Adrenal gland (tissue), 12 donors: ENCODE measurements around the gene NOS1. TPM values are rescaled to one million over a fixed set of nuclear protein-coding genes. Genes with fewer than 3 reads are reported as not detected.
"Not testable (repeated sequence)": the region's sequence is repeated elsewhere in the genome, so short reads cannot be mapped to it uniquely, and the experiment has no call there.

ENCODE experiments used
- DNase-seq, 7 donors: peaks; one replicate each; pipeline ENCODE4 v3.0.0-alpha.2; 2019 to 2020
- H3K27ac ChIP-seq, 5 donors: fragments of 200-600 bp; sonication (generic) in 4 of 5; 1 replicate in 3 of 5; 2 replicates in 2 of 5; pipeline versions ENCODE4 v1.5.1 to v1.8.0; 2016 to 2020; ENCODE audit warnings: mild to moderate bottlenecking in 1 of 5
- H3K27me3 ChIP-seq: fragments of 200-600 bp; 2 replicates; pipeline ENCODE4 v1.8.0; 2021
- H3K36me3 ChIP-seq, 2 donors: fragments of 200-600 bp; replicated peaks in 1 of 2; 1 replicate in 1 of 2; 2 replicates in 1 of 2; pipeline versions ENCODE4 v1.5.1 to v1.8.0; 2018 to 2022
- H3K4me1 ChIP-seq, 2 donors: fragments of 200-600 bp; replicated peaks in 1 of 2; 1 replicate in 1 of 2; 2 replicates in 1 of 2; pipeline versions ENCODE4 v1.5.1 to v1.8.0; 2018 to 2021
- H3K4me3 ChIP-seq, 4 donors: fragments of 200-600 bp; sonication (generic) in 3 of 4; one replicate each; pipeline ENCODE4 v1.5.1; 2016 to 2018
- H3K9me3 ChIP-seq, 3 donors: fragments of 200-600 bp; sonication (generic) in 1 of 3; replicated peaks in 1 of 3; 1 replicate in 2 of 3; 2 replicates in 1 of 3; pipeline versions ENCODE4 v1.5.1 to v1.8.0; 2016 to 2021
- CTCF ChIP-seq, 6 experiments: fragments of 450-650 bp in 4 of 6; fragments of 200-600 bp in 2 of 6; sonication (generic) in 1 of 6; IDR thresholded peaks; 1 replicate in 5 of 6; 2 replicates in 1 of 6; pipeline versions ENCODE4 v1.5.1 to v1.8.0; 2016 to 2021; ENCODE audit warnings: antibody characterized with exemption in 6 of 6, mild to moderate bottlenecking in 2 of 6, moderate library complexity in 1 of 6
- POLR2A ChIP-seq, 2 donors: fragments of 450-650 bp; IDR thresholded peaks; one replicate each; pipeline ENCODE4 v1.6.1; 2017; ENCODE audit warnings: antibody characterized with exemption in 2 of 2, mild to moderate bottlenecking in 2 of 2, moderate library complexity in 1 of 2
- WGBS, 4 donors: extraction: QIAGEN DNeasy Blood & Tissue Kit in 2 of 4; methylation state at CpG; one replicate each; pipeline versions ENCODE4 v1.1.5 to v1.1.7; 2013 to 2017; 5-methylcytosine and 5-hydroxymethylcytosine counted together
- intact Hi-C, 2 donors: fragments of 100-400 bp; cut with DNase I; formaldehyde crosslinking; loops; one replicate each; pipeline versions ENCODE4 v1.14.1 to v1.15.0; 2022 to 2023
- polyA plus RNA-seq, 3 donors: library from polyadenylated mRNA; stranded (reverse); fragments of 200-250 nt in 2 of 3; fragments of 350-450 nt in 1 of 3; fragmentation: Illumina TruSeq in 1 of 3; extraction: RNeasy Lipid Tissue Mini Kit (QIAGEN cat#74804) in 1 of 3; gene quantifications; one replicate each; pipeline ENCODE4 v1.2.3, GENCODE V29; 2013 to 2014
- total RNA-seq, 9 donors: library from RNA; depleted of rRNA in 4 of 9; stranded (reverse); fragments of >200 nt in 4 of 9; fragments of 120-200 nt in 1 of 9; fragmentation: NEBNext Ultra II Directional in 1 of 9; extraction: Animal tissue kit (Norgen Biotek cat#: 25700) in 1 of 9; gene quantifications; one replicate each; pipeline versions ENCODE4 v1.1.0 to v1.2.4, GENCODE V29; 2013 to 2023
- donor health status: healthy with polysubstance abuse.
- donor health status: Bipolar disorder and iron deficiency.
- donor health status: DM: yes; HTN: yes; CAD: no.
- donor health status: DM: no; HTN: no; CAD: no.
- donor health status: DM: no; HTN: no; CAD: no.
- donor health status: DM: yes; HTN: yes; CAD: no.

Gene NOS1
- total and polyA plus RNA-seq, 12 donors, result under 0.01 to 0.26 (median 0.07) TPM; not detected in 2

GRCh38 chr12:117404203-117404853 is 42.9 kb upstream of the NOS1 start:
- no peak for DNase-seq
- H3K27ac ChIP-seq, result no peak overlapping the region
- H3K4me1 ChIP-seq, result no peaks in the 10 kb centered on the region
- no peaks in the 10 kb centered on the region for H3K36me3 ChIP-seq
- TF ChIP-seq POLR2A (IDR thresholded peaks at IDR 0.05), result no peak
- TF ChIP-seq CTCF (IDR thresholded peaks at IDR 0.05), result no peak
- 59 to 75% (median 68%) methylated on average over 4 of the region's 4 CpGs for WGBS, 4 donors
- no peaks in the 10 kb centered on the region for H3K9me3 ChIP-seq
- H3K4me3 ChIP-seq, result no peak overlapping the region
- no peaks in the 10 kb centered on the region for H3K27me3 ChIP-seq
- intact Hi-C loops, result no loop called here

GRCh38 chr12:117403586-117404139 is 42.2 kb upstream of the NOS1 start:
- Histone ChIP-seq H3K27ac (no peak overlapping the region), H3K4me3 (no peak overlapping the region), H3K9me3 (no peaks in the 10 kb centered on the region), H3K27me3 (peaks cover 3% of the 10 kb centered on the region), H3K4me1 (no peaks in the 10 kb centered on the region), H3K36me3 (no peaks in the 10 kb centered on the region)
- 83 to 100% (median 89%) methylated on average over 1 to 3 of the region's 3 CpGs for WGBS, 4 donors
- no peak for DNase-seq
- TF ChIP-seq CTCF (IDR thresholded peaks at IDR 0.05), result no peak
- TF ChIP-seq POLR2A (IDR thresholded peaks at IDR 0.05), result no peak
- intact Hi-C loops, result no loop called here

GRCh38 chr12:117402363-117402762 is 40.9 kb upstream of the NOS1 start:
- Histone ChIP-seq H3K4me3 (no peak overlapping the region), H3K27me3 (peaks cover 4% of the 10 kb centered on the region), H3K27ac (no peak overlapping the region), H3K36me3 (no peaks in the 10 kb centered on the region), H3K4me1 (no peaks in the 10 kb centered on the region), H3K9me3 (no peaks in the 10 kb centered on the region)
- no peak for TF ChIP-seq CTCF (IDR thresholded peaks at IDR 0.05)
- intact Hi-C loops, result no loop called here
- DNase-seq, result no peak
- 34 to 73% (median 64%) methylated on average over 2 to 4 of the region's 4 CpGs for WGBS, 4 donors

- no peak for TF ChIP-seq CTCF (IDR thresholded peaks at IDR 0.05)
- TF ChIP-seq POLR2A (IDR thresholded peaks at IDR 0.05), result no peak
These were observed 39.5 kb upstream of the NOS1 start for GRCh38 chr12:117400912-117401311.

GRCh38 chr12:117398482-117398881 is 37.1 kb upstream of the NOS1 start:
- H3K27ac ChIP-seq, H3K27me3 ChIP-seq, DNase-seq, intact Hi-C loops, H3K36me3 ChIP-seq, H3K9me3 ChIP-seq, H3K4me3 ChIP-seq, H3K4me1 ChIP-seq: not testable (repeated sequence)

More at GRCh38 chr12:117400912-117401311, 39.5 kb upstream of the NOS1 start:
- H3K4me3 ChIP-seq, result no peak overlapping the region
- 40 to 46% (median 42%) methylated on average over 1 to 2 of the region's 2 CpGs for WGBS, 4 donors
- no peaks in the 10 kb centered on the region for H3K36me3 ChIP-seq
- intact Hi-C loops, result no loop called here
- H3K27me3 ChIP-seq, result peaks cover 4% of the 10 kb centered on the region
- H3K4me1 ChIP-seq, result no peaks in the 10 kb centered on the region
- no peak for DNase-seq
- H3K9me3 ChIP-seq, result no peaks in the 10 kb centered on the region
- H3K27ac ChIP-seq, result no peak overlapping the region
